ENCODE data around the gene FARS2. TPM values are rescaled to one million over a fixed set of nuclear protein-coding genes. Genes with fewer than 3 reads are reported as not detected.

Gene FARS2
- polyA plus RNA-seq, 3 donors: 12.2 to 21.6 (median 17.7) TPM

- H3K36me3 ChIP-seq (replicated peaks in 1 of 2; ENCODE audit: control insufficient read depth in 1 of 2, insufficient read depth in 2 of 2, low read length in 2 of 2): no peaks in the 10 kb centered on the region
- H3K27me3 Mint-ChIP-seq (ENCODE audit: low read depth in 3 of 3): peaks cover 0 to 2% (median 1%) of the 10 kb centered on the region in 3 donors
- intact Hi-C loops (cut with micrococcal nuclease): no loop called here
- TF ChIP-seq CTCF (IDR thresholded peaks at IDR 0.05): no peak
- H4K20me1 ChIP-seq (ENCODE audit: insufficient read depth, low read length): no peaks in the 10 kb centered on the region
- H3K4me1 ChIP-seq (ENCODE audit: control insufficient read depth in 1 of 2, insufficient read depth in 2 of 2, low read length in 2 of 2): no peaks in the 10 kb centered on the region
- no peak overlapping the region for H3K4me3 Mint-ChIP-seq
- no peaks in the 10 kb centered on the region for H3K27me3 ChIP-seq (ENCODE audit: control insufficient read depth in 2 of 2, insufficient read depth in 2 of 2, low read length in 2 of 2)
- no peak overlapping the region for H3K4me3 ChIP-seq (replicated peaks in 1 of 3; ENCODE audit: low read depth in 2 of 3, low read length in 3 of 3)
- H3K36me3 Mint-ChIP-seq: no peaks in the 10 kb centered on the region
- H3K79me2 ChIP-seq (ENCODE audit: insufficient read depth, low read length): no peaks in the 10 kb centered on the region
- no peak overlapping the region for H3K27ac ChIP-seq (ENCODE audit: low read depth in 1 of 2, low read length in 2 of 2)
- no peak overlapping the region for H2AFZ ChIP-seq (ENCODE audit: insufficient read depth, low read depth, low read length, poor library complexity, severe bottlenecking)
- no peak overlapping the region for H3K9ac ChIP-seq (ENCODE audit: insufficient read depth, low read length, poor library complexity, severe bottlenecking)
- no peak overlapping the region for H3K27ac Mint-ChIP-seq
- H3K9me3 Mint-ChIP-seq: peaks cover 0 to 5% (median 2%) of the 10 kb centered on the region in 7 donors
- H3K4me1 Mint-ChIP-seq: no peaks in the 10 kb centered on the region
- H3K9me3 ChIP-seq (replicated peaks in 1 of 2; ENCODE audit: control insufficient read depth in 1 of 2, insufficient read depth in 1 of 2, low read length in 2 of 2): no peaks in the 10 kb centered on the region
- no CpG with 5 or more reads among the region's 8 CpGs for WGBS (ENCODE audit: insufficient coverage)
- DNase-seq: no peak
- no peak overlapping the region for H3K4me2 ChIP-seq (replicated peaks; ENCODE audit: extremely low read depth, low read length, poor library complexity, severe bottlenecking)
Measured at GRCh38 chr6:5763871-5764270, 502.6 kb downstream of the FARS2 start.

GRCh38 chr6:5764401-5764955, 503.2 kb downstream of the FARS2 start:
- H3K27me3 Mint-ChIP-seq (ENCODE audit: low read depth in 3 of 3): peaks cover 0 to 2% (median 1%) of the 10 kb centered on the region in 3 donors
- no peaks in the 10 kb centered on the region for H3K79me2 ChIP-seq (ENCODE audit: insufficient read depth, low read length)
- no peak overlapping the region for H3K27ac Mint-ChIP-seq
- no peaks in the 10 kb centered on the region for H3K4me1 Mint-ChIP-seq
- H3K4me2 ChIP-seq (replicated peaks; ENCODE audit: extremely low read depth, low read length, poor library complexity, severe bottlenecking): no peak overlapping the region
- no peak for DNase-seq
- no peak overlapping the region for H3K4me3 ChIP-seq (replicated peaks in 1 of 3; ENCODE audit: low read depth in 2 of 3, low read length in 3 of 3)
- H3K36me3 Mint-ChIP-seq: no peaks in the 10 kb centered on the region
- no peak overlapping the region for H3K9ac ChIP-seq (ENCODE audit: insufficient read depth, low read length, poor library complexity, severe bottlenecking)
- H4K20me1 ChIP-seq (ENCODE audit: insufficient read depth, low read length): no peaks in the 10 kb centered on the region
- H3K27ac ChIP-seq (ENCODE audit: low read depth in 1 of 2, low read length in 2 of 2): no peak overlapping the region
- intact Hi-C loops (cut with micrococcal nuclease): no loop called here
- H3K27me3 ChIP-seq (ENCODE audit: control insufficient read depth in 2 of 2, insufficient read depth in 2 of 2, low read length in 2 of 2): no peaks in the 10 kb centered on the region
- TF ChIP-seq CTCF (IDR thresholded peaks at IDR 0.05): no peak
- 100% methylated on average over 9 of the region's 9 CpGs for WGBS (ENCODE audit: insufficient coverage)
- H3K9me3 ChIP-seq (replicated peaks in 1 of 2; ENCODE audit: control insufficient read depth in 1 of 2, insufficient read depth in 1 of 2, low read length in 2 of 2): peaks cover 0 to 3% of the 10 kb centered on the region in 2 donors
- H3K9me3 Mint-ChIP-seq: peaks cover 0 to 7% (median 3%) of the 10 kb centered on the region in 7 donors
- H3K4me1 ChIP-seq (ENCODE audit: control insufficient read depth in 1 of 2, insufficient read depth in 2 of 2, low read length in 2 of 2): no peaks in the 10 kb centered on the region
- no peak overlapping the region for H2AFZ ChIP-seq (ENCODE audit: insufficient read depth, low read depth, low read length, poor library complexity, severe bottlenecking)
- no peak overlapping the region for H3K4me3 Mint-ChIP-seq
- H3K36me3 ChIP-seq (replicated peaks in 1 of 2; ENCODE audit: control insufficient read depth in 1 of 2, insufficient read depth in 2 of 2, low read length in 2 of 2): no peaks in the 10 kb centered on the region

All from CD14-positive monocyte (primary cell).